Astrocyte of the cerebellum (primary cell): ENCODE measurements around the gene TNFAIP2.

Source experiments
- DNase-seq: peaks from one replicate; pipeline ENCODE4 v3.0.0-alpha.2; 2011; ENCODE audit warnings: low read depth
- H3K4me3 ChIP-seq: 2 replicates; pipeline ENCODE4 v1.5.1; 2011; ENCODE audit warnings: mild to moderate bottlenecking, low read depth, low read length, moderate library complexity
- in situ Hi-C: cut with HindIII; loops from 2 replicates; pipeline ENCODE4 v1.10.0; 2017; ENCODE audit warnings: low sequenced_read_pairs
- TF ChIP-seq, protein P1 (sequence below): IDR thresholded peaks from 2 replicates; pipeline ENCODE4 v1.5.1; 2012; ENCODE audit warnings: low read length, low read depth, moderate library complexity, mild to moderate bottlenecking; ENCODE audit errors: missing control alignments

Gene TNFAIP2, protein sequence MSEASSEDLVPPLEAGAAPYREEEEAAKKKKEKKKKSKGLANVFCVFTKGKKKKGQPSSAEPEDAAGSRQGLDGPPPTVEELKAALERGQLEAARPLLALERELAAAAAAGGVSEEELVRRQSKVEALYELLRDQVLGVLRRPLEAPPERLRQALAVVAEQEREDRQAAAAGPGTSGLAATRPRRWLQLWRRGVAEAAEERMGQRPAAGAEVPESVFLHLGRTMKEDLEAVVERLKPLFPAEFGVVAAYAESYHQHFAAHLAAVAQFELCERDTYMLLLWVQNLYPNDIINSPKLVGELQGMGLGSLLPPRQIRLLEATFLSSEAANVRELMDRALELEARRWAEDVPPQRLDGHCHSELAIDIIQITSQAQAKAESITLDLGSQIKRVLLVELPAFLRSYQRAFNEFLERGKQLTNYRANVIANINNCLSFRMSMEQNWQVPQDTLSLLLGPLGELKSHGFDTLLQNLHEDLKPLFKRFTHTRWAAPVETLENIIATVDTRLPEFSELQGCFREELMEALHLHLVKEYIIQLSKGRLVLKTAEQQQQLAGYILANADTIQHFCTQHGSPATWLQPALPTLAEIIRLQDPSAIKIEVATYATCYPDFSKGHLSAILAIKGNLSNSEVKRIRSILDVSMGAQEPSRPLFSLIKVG

DNA sequence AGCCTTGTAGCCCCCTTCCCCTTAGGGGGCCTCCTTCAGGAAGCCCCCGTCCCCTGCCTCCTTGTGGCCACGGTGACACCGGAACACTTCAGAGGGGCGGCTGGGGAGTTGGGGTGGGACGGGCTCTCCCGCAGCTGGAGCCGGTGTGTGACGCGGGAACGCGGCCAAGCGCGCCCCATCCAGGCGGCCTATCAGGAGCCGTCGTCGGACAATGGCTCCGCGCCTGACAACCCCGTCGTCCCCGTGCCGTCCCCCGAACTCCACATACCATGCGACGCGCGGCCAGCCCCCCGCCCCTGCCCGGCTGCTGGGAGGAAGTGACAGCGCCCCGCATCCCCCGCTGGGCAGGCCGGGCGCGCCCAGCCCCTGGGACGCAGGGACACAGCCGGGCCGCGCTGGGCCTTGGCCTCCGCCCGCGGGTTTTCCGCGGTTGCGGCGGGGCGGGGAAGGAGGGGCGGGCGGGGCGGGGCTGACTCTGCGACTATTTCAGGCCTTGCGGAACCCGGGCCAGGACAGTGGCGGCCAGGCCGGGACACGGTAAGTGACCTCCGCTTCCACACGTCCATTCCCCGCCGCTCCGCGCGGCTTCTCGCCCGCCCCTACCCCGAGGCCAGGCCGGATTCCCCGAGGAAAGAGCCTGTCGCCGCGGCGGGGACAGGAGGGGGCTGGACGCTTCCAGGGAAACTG is at the start of gene TNFAIP2:
Gene TNFAIP2 (plus strand): TSS at position 515 of the 687 bp plus-strand sequence. CDS start 2,997 bp downstream, outside the sequence.
- DNase-seq, result no peak
- in situ Hi-C loops, result no loop called here
- peak within 1 kb of the TSS; percentile 34 for H3K4me3 ChIP-seq
- TF ChIP-seq, protein P1, sequence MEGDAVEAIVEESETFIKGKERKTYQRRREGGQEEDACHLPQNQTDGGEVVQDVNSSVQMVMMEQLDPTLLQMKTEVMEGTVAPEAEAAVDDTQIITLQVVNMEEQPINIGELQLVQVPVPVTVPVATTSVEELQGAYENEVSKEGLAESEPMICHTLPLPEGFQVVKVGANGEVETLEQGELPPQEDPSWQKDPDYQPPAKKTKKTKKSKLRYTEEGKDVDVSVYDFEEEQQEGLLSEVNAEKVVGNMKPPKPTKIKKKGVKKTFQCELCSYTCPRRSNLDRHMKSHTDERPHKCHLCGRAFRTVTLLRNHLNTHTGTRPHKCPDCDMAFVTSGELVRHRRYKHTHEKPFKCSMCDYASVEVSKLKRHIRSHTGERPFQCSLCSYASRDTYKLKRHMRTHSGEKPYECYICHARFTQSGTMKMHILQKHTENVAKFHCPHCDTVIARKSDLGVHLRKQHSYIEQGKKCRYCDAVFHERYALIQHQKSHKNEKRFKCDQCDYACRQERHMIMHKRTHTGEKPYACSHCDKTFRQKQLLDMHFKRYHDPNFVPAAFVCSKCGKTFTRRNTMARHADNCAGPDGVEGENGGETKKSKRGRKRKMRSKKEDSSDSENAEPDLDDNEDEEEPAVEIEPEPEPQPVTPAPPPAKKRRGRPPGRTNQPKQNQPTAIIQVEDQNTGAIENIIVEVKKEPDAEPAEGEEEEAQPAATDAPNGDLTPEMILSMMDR, result no peak

DNA sequence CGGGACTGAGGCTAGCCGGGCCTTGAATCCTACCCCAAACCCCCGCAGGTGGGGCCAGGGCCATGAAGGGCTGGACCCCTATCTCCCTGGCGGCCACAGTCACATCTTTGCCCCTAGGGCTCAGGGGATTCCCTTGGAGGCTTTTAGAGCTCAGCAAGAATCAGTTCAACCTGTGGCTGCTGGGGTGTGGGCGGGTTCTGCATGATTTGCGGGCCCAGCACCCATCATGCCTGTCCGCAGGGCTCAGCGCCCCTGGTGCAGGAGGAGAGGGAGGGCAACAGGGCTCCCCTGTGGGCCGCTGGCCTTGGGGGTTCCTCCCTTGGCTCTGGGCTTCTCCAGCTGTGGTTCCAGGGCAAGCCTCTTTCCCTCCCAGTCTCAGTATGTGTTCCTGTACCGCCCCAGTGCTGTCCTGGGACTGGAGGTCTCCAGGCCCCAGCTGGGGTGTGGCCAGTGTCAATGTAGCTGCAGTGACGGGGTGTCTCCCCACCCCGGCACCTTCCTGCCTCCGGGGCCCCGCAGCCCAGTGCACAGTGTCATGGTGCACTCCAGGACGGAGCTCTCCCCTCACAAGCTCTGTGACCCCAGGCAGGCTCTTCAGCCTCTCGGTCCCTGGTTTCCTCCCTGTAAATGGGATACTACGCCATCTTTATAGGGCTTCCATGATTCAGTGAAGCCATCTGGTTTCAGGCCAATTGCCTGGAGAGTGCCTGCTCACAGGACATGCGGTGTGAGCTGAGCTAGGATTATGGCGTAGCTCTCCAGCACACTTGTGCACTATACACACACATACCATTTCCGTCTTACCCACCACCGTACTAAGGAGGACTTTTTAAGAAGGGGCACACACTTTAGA is 49.2 kb upstream of the TNFAIP2 start:
- DNase-seq, result no peak
- in situ Hi-C loops, result no loop called here
- H3K4me3 ChIP-seq, result no peak overlapping the region
- TF ChIP-seq, protein P1, result no peak

DNA sequence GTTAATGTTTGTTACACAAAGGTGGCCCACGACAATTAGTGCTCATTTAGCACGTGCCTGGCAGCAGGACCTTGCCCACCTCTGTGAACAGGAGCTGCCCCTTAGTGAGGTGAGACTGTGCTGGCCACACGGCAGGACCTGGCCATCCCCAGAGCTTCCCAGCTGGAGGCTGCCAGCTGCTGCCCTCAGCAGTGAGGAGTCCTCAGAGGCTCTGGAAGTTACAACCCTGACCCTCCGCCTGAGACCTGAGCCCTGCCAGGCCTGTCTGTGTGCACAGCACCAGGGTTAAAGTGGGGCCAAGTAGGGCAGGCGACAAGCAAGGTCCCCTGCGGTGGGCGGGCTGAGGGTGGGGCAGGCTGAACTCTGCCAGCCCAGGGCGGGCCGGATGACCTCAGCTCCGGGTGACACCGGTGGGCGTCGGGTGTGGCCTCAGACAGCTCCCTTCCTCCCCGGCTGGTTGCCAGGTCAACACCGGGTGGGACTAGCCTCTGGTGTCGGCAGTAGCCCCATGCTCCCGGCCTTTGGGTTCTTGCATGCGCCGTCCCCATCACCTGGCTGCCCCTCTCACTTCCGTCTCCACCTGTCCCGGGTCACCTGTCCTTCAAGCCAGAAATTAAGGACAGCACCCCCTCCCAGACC is 48.4 kb upstream of the TNFAIP2 start:
- no peak for DNase-seq

DNA sequence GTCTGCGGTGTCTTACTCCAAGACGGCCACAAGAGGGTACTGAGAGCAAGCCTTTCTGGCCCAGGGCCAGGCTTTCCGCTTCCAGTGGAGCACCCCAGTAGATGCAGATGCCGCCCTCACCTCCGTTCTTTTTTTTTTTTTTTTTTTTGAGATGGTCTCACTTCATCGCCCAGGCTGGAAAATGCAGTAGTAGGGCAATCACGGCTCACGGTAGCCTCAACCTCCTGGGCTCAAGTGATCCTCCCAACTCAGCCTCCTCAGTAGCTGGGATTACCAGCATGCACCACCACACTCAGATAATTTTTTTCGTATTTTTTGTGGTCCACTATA is 44.9 kb upstream of the TNFAIP2 start:
- DNase-seq, result peak; percentile 64
- in situ Hi-C loops, result no loop called here
- TF ChIP-seq, protein P1, result peak; percentile 82
- H3K4me3 ChIP-seq, result no peak overlapping the region

More for the DNA sequence above, 48.4 kb upstream of the TNFAIP2 start:
- in situ Hi-C loops, result no loop called here
- peak overlapping the region; percentile 38 for H3K4me3 ChIP-seq
- TF ChIP-seq, protein P1, result no peak

DNA sequence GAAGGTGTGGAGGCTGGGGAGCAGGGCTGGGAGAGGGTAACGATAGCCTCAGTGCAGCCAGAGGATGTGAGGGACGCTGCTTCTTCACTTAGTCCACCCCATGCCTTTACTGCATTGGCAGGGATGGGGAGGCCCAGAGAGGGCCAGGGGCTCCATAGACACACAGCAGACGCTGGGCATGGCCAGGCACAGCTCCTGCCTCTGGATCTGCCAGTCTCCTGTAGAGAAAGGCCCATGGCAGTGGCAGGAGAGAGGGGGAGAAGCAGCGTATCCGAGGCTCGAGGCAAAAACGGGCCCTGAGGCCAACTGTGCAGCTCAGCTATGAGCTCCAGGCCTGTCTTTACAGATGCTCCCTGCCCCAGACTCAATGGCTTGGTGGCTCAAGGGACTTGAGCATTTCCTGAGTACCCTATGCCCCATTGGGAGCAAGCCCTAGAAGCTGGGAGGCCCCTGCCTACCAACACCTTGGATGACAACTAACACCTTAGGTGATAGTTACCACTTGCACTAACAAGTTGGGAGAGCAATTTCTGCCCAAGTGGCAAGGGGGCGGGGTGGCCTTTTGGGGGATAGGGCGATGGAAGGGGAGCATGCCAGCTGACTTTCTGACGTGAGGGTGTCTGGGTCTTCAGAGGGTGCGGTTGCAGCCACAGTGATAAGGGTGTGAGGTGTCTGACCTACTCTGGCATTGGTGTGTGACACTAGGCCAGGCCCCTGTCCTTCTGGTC is 44.2 kb upstream of the TNFAIP2 start:
- no peak for DNase-seq
- in situ Hi-C loops, result no loop called here

More for the DNA sequence above, 44.2 kb upstream of the TNFAIP2 start:
- TF ChIP-seq, protein P1, result no peak
- no peak overlapping the region for H3K4me3 ChIP-seq
